D721Med (cell line): ENCODE data around the gene CBFA2T3.
"Not testable (repeated sequence)": the region's sequence is repeated elsewhere in the genome, so short reads cannot be mapped to it uniquely, and the experiment has no call there.

Experiments
- DNase-seq: peaks from one replicate; pipeline ENCODE4 v3.0.0; 2011; ENCODE audit warnings: low spot score; ENCODE audit not compliant: insufficient read length
- FAIRE-seq: peaks from 2 replicates; lab custom pipeline; 2011; peaks lifted over from hg19 to GRCh38; lab: Jason Lieb, UNC
- CTCF ChIP-seq: IDR thresholded peaks from 2 replicates; pipeline ENCODE4 v1.5.1; 2012; ENCODE audit warnings: mild to moderate bottlenecking, control low read depth; ENCODE audit not compliant: insufficient read depth; ENCODE audit errors: missing control alignments

CBFA2T3 gene

GRCh38 chr16:88895335-88895734 lies 81.7 kb downstream of the CBFA2T3 start:
- FAIRE-seq (no peak), DNase-seq (no peak)
- TF ChIP-seq CTCF: no peak

GRCh38 chr16:88894681-88895300 lies 82.2 kb downstream of the CBFA2T3 start:
- no peak for DNase-seq
- no peak for TF ChIP-seq CTCF
- no peak for FAIRE-seq

GRCh38 chr16:88894266-88894665 lies 82.7 kb downstream of the CBFA2T3 start:
- not testable (repeated sequence) for FAIRE-seq

GRCh38 chr16:88893127-88893968 lies 83.7 kb downstream of the CBFA2T3 start:
- FAIRE-seq (no peak), DNase-seq (no peak)
- TF ChIP-seq CTCF: no peak

More at GRCh38 chr16:88894266-88894665, 82.7 kb downstream of the CBFA2T3 start:
- DNase-seq: not testable (repeated sequence)

GRCh38 chr16:88892065-88892464 lies 84.9 kb downstream of the CBFA2T3 start:
- DNase-seq (no peak), FAIRE-seq (no peak)
- TF ChIP-seq CTCF: no peak

- DNase-seq (no peak), FAIRE-seq (no peak)
- TF ChIP-seq CTCF: no peak
These were observed 85.9 kb downstream of the CBFA2T3 start for GRCh38 chr16:88891083-88891482.

- DNase-seq: not testable (repeated sequence)
These were observed 87.2 kb downstream of the CBFA2T3 start for GRCh38 chr16:88889702-88890352.

More at GRCh38 chr16:88889702-88890352, 87.2 kb downstream of the CBFA2T3 start:
- FAIRE-seq: not testable (repeated sequence)
